Pancreas (tissue), 10 donors: ENCODE data around the gene SPATA24. TPM values are rescaled to one million over a fixed set of nuclear protein-coding genes. Genes with fewer than 3 reads are reported as not detected.
"Not testable (repeated sequence)": the region's sequence is repeated elsewhere in the genome, so short reads cannot be mapped to it uniquely, and the experiment has no call there.

Experiments used
- ATAC-seq, 4 donors: fragments of 200-7000 bp; cut with Tn5 transposase; one replicate each; pipeline versions ENCODE4 v1.8.0 to v1.9.1; 2020; ENCODE audit warnings: mild to moderate bottlenecking in 4 of 4, moderate library complexity in 4 of 4
- DNase-seq, 6 donors: peaks; one replicate each; pipeline ENCODE4 v3.0.0-alpha.2; 2020
- FAIRE-seq: peaks from 2 replicates; lab custom pipeline; 2012; peaks lifted over from hg19 to GRCh38; lab: Jason Lieb, UNC
- H3K27ac ChIP-seq, 4 donors: fragments of 200-600 bp; sonication (generic); 1 replicate in 3 of 4; 2 replicates in 1 of 4; pipeline versions ENCODE4 v1.5.0 to v1.8.0; 2020
- H3K27me3 ChIP-seq, 4 donors: fragments of 200-600 bp; one replicate each; pipeline ENCODE4 v1.8.0; 2021
- H3K36me3 ChIP-seq, 3 donors: fragments of 200-600 bp; sonication (generic) in 1 of 3; one replicate each; pipeline versions ENCODE4 v1.5.0 to v1.8.0; 2020 to 2021
- H3K4me1 ChIP-seq, 3 donors: fragments of 200-600 bp; one replicate each; pipeline ENCODE4 v1.8.0; 2021
- H3K4me3 ChIP-seq, 4 donors: fragments of 200-600 bp; sonication (generic) in 2 of 4; one replicate each; pipeline versions ENCODE4 v1.5.0 to v1.8.0; 2020 to 2021
- H3K9me3 ChIP-seq, 4 donors: fragments of 200-600 bp; one replicate each; pipeline ENCODE4 v1.8.0; 2021
- CTCF ChIP-seq, 4 donors: fragments of 200-600 bp; sonication (generic) in 3 of 4; IDR thresholded peaks; one replicate each; pipeline versions ENCODE4 v1.5.0 to v1.8.0; 2021; ENCODE audit warnings: antibody characterized with exemption in 4 of 4
- WGBS, 2 donors: extraction: QIAGEN DNeasy Blood & Tissue Kit; methylation state at CpG; one replicate each; pipeline ENCODE4 v1.1.7; 2013; 5-methylcytosine and 5-hydroxymethylcytosine counted together
- intact Hi-C, 3 donors: fragments of 100-400 bp; cut with DNase I; formaldehyde crosslinking; loops; one replicate each; pipeline versions ENCODE4 v1.11.1 to v1.14.2; 2022
- polyA plus RNA-seq, 2 donors: library from polyadenylated mRNA; stranded (reverse); fragments of 200-250 nt; gene quantifications; one replicate each; pipeline ENCODE4 v1.2.3, GENCODE V29; 2013
- total RNA-seq, 6 donors: library from RNA; stranded (reverse); fragmentation: NEBNext Ultra II Directional in 4 of 6; extraction: Animal tissue kit (Norgen Biotek cat#: 25700) in 4 of 6; gene quantifications; one replicate each; pipeline versions ENCODE4 v1.2.1 to v1.2.4, GENCODE V29; 2021 to 2023
- donor health status: healthy with polysubstance abuse.
- donor health status: DM: no; HTN: no; CAD: no; lungs with moderate emphysema.
- donor health status: DM: no; HTN: no; CAD: no.
- donor health status: control.
- donor health status: control.
- donor health status: Bipolar disorder and iron deficiency.
- donor health status: DM: yes; HTN: yes; CAD: no.
- donor health status: DM: no; HTN: no; CAD: no.
- donor health status: DM: no; HTN: no; CAD: no.
- donor health status: DM: yes; HTN: yes; CAD: no.

SPATA24 gene
- total and polyA plus RNA-seq, 8 donors = 1.8 to 9.8 (median 3.3) TPM

GRCh38 chr5:139445325-139446170, 41.7 kb upstream of the SPATA24 start:
- Histone ChIP-seq H3K27me3 (no peaks in the 10 kb centered on the region), H3K4me3 (no peak overlapping the region), H3K36me3 (no peaks in the 10 kb centered on the region), H3K9me3 (no peaks in the 10 kb centered on the region), H3K4me1 (no peaks in the 10 kb centered on the region), H3K27ac (no peak overlapping the region)
- intact Hi-C loops = no loop called here
- peak in 1 of 4 donors; percentile 51 for ATAC-seq
- TF ChIP-seq CTCF (IDR thresholded peaks at IDR 0.05) = no peak
- WGBS, 2 donors = 47 to 49% methylated on average over 7 of the region's 7 CpGs
- no peak for FAIRE-seq
- DNase-seq = no peak

GRCh38 chr5:139443831-139444453, 40.1 kb upstream of the SPATA24 start:
- intact Hi-C loops = no loop called here
- FAIRE-seq (no peak), DNase-seq (no peak), ATAC-seq (no peak)
- no peak for TF ChIP-seq CTCF (IDR thresholded peaks at IDR 0.05)
- Histone ChIP-seq H3K4me3 (no peak overlapping the region), H3K9me3 (no peaks in the 10 kb centered on the region), H3K27me3 (no peaks in the 10 kb centered on the region), H3K27ac (no peak overlapping the region), H3K36me3 (no peaks in the 10 kb centered on the region), H3K4me1 (no peaks in the 10 kb centered on the region)
- WGBS, 2 donors = 73 to 75% methylated on average over 4 of the region's 4 CpGs

- H3K9me3 ChIP-seq, FAIRE-seq, H3K4me3 ChIP-seq, DNase-seq, intact Hi-C loops, H3K36me3 ChIP-seq, H3K27ac ChIP-seq, H3K4me1 ChIP-seq, H3K27me3 ChIP-seq, ATAC-seq: not testable (repeated sequence)
- 94 to 96% methylated on average over 17 of the region's 17 CpGs for WGBS, 2 donors
Measured at GRCh38 chr5:139440416-139440815, 36.5 kb upstream of the SPATA24 start.

GRCh38 chr5:139439013-139439903, 35.4 kb upstream of the SPATA24 start, which contains the start of gene DNAJC18:
Gene DNAJC18 (minus strand): TSS chr5:139439525. CDS start chr5:139439445, 80 bp downstream.
- intact Hi-C loops = no loop called here
- 3 to 4% methylated on average over 49 of the region's 49 CpGs for WGBS, 2 donors
- Histone ChIP-seq H3K4me3 (peak within 1 kb of the TSS; percentile 43 to 80 (median 66)), H3K36me3 (no peaks in the 10 kb centered on the region), H3K4me1 (no peaks in the 10 kb centered on the region), H3K9me3 (no peaks in the 10 kb centered on the region), H3K27me3 (no peaks in the 10 kb centered on the region), H3K27ac (peak within 1 kb of the TSS; percentile 84 to 91 (median 88))
- ATAC-seq = peak; percentile 97 to 99 (median 98)
- no peak for TF ChIP-seq CTCF (IDR thresholded peaks at IDR 0.05)
- no peak for FAIRE-seq
- peak; percentile 87 to 95 (median 90) for DNase-seq

- no peaks in the 10 kb centered on the region for H3K36me3 ChIP-seq
- ATAC-seq (peak in 2 of 4 donors; percentile 1), DNase-seq (no peak), FAIRE-seq (no peak)
- H3K4me1 ChIP-seq = no peaks in the 10 kb centered on the region
- H3K27ac ChIP-seq = peak overlapping the region; percentile 84 to 91 (median 88)
- H3K9me3 ChIP-seq = no peaks in the 10 kb centered on the region
- WGBS, 2 donors = 10 to 12% methylated on average over 8 of the region's 8 CpGs
- intact Hi-C loops = no loop called here
- peak overlapping the region; percentile 43 to 80 (median 66) for H3K4me3 ChIP-seq
- no peak for TF ChIP-seq CTCF (IDR thresholded peaks at IDR 0.05)
- no peaks in the 10 kb centered on the region for H3K27me3 ChIP-seq
Measured at GRCh38 chr5:139438707-139439012, 34.8 kb upstream of the SPATA24 start.
